HCT116 (cell line): ENCODE results near the gene ANXA4.

Experiments used
- CBX3 ChIP-seq: IDR thresholded peaks from 2 replicates; pipeline ENCODE4 v1.6.1; 2012; ENCODE audit warnings: low read depth
- EGR1 ChIP-seq: IDR thresholded peaks from 2 replicates; pipeline ENCODE4 v1.6.1; 2012; ENCODE audit warnings: low read depth
- EZH2 ChIP-seq: fragments of 200-600 bp; sonication (generic); IDR thresholded peaks from 2 replicates; pipeline ENCODE4 v1.6.1; 2017; ENCODE audit warnings: antibody characterized with exemption, mixed run types
- EZH2phosphoT487 ChIP-seq: fragments of 200-600 bp; IDR thresholded peaks from 2 replicates; pipeline ENCODE4 v1.6.1; 2018; ENCODE audit warnings: antibody characterized with exemption, borderline replicate concordance
- POLR2A ChIP-seq: IDR thresholded peaks from 2 replicates; pipeline ENCODE4 v1.7.0; 2011; ENCODE audit warnings: borderline replicate concordance; ENCODE audit not compliant: insufficient read depth, insufficient read length; ENCODE audit errors: extremely low read depth
- POLR2AphosphoS5 ChIP-seq: IDR thresholded peaks from 2 replicates; pipeline ENCODE4 v1.6.1; 2011; ENCODE audit warnings: mild to moderate bottlenecking, low read depth, low read length, moderate library complexity
- SIN3A ChIP-seq: IDR thresholded peaks from 2 replicates; pipeline ENCODE4 v1.6.1; 2012; ENCODE audit warnings: low read depth
- SP1 ChIP-seq: IDR thresholded peaks from 2 replicates; pipeline ENCODE4 v1.6.1; 2012; ENCODE audit warnings: low read depth
- TCF7L2 ChIP-seq: IDR thresholded peaks from 2 replicates; pipeline ENCODE4 v1.7.0; 2011; ENCODE audit warnings: borderline replicate concordance, inconsistent platforms; ENCODE audit not compliant: insufficient read depth, insufficient read length; ENCODE audit errors: extremely low read depth
- ZNF274 ChIP-seq: fragments of 200-500 bp; sonication (Bioruptor generic); IDR thresholded peaks from 2 replicates; pipeline ENCODE4 v1.6.1; 2014; ENCODE audit warnings: mild to moderate bottlenecking, low read depth, low read length, inconsistent platforms
- TF ChIP-seq, protein P1 (sequence below), 3 experiments: fragments of 200-600 bp in 1 of 3; sonication (generic) in 1 of 3; IDR thresholded peaks in 2 of 3; conservative IDR thresholded peaks in 1 of 3; 2 replicates each; pipeline ENCODE4 v1.5.1; 2012 to 2017; ENCODE audit warnings: low read depth in 2 of 3, low read length in 2 of 3, antibody characterized with exemption in 1 of 3, borderline replicate concordance in 1 of 3, control low read depth in 1 of 3, mild to moderate bottlenecking in 1 of 3, mixed read lengths in 1 of 3, mixed run types in 1 of 3, moderate library complexity in 1 of 3; ENCODE audit not compliant: insufficient read depth in 1 of 3
- TF ChIP-seq, protein P2 (sequence below): IDR thresholded peaks from 2 replicates; pipeline ENCODE4 v1.6.1; 2012; ENCODE audit warnings: low read depth
- TF ChIP-seq, protein P3 (sequence below): IDR thresholded peaks from 2 replicates; pipeline ENCODE4 v1.6.1; 2012
- TF ChIP-seq, protein P4 (sequence below): IDR thresholded peaks from 2 replicates; pipeline ENCODE4 v1.6.1; 2011; ENCODE audit warnings: mild to moderate bottlenecking, low read length, moderate library complexity; ENCODE audit not compliant: insufficient replicate concordance; ENCODE audit errors: extremely low read depth

DNA sequence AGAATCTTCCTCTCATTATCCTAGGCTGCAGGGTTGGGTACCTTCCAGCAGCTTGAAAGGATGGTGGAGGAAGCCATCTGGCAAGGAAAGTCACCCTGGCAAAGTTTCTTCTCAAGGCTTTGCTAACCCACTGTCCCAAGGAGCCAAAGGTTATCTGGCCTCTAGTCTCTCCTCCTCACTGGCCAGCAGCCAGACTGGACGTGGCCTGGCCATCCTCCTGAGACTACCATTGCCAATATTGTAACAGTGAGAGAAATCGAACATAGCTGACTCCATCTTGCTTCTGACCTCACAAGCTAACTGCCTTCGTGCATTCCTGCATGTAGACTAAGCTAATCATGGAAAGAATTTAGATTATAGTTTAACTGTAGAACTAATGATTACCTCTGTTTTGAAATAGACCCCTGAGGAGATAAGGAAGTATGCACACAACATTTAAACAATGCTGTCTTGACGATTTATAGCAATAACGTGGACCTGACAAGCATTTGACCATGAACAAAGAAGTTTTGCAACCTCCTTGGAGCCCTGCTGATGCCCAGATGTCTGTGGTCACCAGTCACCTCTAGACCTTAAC, 7.8 kb upstream of the ANXA4 start:
- TF ChIP-seq, protein P1, sequence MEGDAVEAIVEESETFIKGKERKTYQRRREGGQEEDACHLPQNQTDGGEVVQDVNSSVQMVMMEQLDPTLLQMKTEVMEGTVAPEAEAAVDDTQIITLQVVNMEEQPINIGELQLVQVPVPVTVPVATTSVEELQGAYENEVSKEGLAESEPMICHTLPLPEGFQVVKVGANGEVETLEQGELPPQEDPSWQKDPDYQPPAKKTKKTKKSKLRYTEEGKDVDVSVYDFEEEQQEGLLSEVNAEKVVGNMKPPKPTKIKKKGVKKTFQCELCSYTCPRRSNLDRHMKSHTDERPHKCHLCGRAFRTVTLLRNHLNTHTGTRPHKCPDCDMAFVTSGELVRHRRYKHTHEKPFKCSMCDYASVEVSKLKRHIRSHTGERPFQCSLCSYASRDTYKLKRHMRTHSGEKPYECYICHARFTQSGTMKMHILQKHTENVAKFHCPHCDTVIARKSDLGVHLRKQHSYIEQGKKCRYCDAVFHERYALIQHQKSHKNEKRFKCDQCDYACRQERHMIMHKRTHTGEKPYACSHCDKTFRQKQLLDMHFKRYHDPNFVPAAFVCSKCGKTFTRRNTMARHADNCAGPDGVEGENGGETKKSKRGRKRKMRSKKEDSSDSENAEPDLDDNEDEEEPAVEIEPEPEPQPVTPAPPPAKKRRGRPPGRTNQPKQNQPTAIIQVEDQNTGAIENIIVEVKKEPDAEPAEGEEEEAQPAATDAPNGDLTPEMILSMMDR (IDR thresholded peaks at IDR 0.05 in 2 of 3, conservative IDR thresholded peaks at IDR 0.05 in 1 of 3; ENCODE audit: borderline replicate concordance in 1 of 3, insufficient read depth in 1 of 3, low read depth in 2 of 3, low read length in 2 of 3) = no peak
- TF ChIP-seq SIN3A (no peak), POLR2A (no peak), TCF7L2 (no peak), ZNF274 (no peak), CBX3 (no peak), EGR1 (no peak), POLR2AphosphoS5 (no peak), SP1 (no peak), EZH2phosphoT487 (no peak), EZH2 (no peak)
- TF ChIP-seq, protein P2, sequence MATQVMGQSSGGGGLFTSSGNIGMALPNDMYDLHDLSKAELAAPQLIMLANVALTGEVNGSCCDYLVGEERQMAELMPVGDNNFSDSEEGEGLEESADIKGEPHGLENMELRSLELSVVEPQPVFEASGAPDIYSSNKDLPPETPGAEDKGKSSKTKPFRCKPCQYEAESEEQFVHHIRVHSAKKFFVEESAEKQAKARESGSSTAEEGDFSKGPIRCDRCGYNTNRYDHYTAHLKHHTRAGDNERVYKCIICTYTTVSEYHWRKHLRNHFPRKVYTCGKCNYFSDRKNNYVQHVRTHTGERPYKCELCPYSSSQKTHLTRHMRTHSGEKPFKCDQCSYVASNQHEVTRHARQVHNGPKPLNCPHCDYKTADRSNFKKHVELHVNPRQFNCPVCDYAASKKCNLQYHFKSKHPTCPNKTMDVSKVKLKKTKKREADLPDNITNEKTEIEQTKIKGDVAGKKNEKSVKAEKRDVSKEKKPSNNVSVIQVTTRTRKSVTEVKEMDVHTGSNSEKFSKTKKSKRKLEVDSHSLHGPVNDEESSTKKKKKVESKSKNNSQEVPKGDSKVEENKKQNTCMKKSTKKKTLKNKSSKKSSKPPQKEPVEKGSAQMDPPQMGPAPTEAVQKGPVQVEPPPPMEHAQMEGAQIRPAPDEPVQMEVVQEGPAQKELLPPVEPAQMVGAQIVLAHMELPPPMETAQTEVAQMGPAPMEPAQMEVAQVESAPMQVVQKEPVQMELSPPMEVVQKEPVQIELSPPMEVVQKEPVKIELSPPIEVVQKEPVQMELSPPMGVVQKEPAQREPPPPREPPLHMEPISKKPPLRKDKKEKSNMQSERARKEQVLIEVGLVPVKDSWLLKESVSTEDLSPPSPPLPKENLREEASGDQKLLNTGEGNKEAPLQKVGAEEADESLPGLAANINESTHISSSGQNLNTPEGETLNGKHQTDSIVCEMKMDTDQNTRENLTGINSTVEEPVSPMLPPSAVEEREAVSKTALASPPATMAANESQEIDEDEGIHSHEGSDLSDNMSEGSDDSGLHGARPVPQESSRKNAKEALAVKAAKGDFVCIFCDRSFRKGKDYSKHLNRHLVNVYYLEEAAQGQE = no peak
- TF ChIP-seq, protein P3, sequence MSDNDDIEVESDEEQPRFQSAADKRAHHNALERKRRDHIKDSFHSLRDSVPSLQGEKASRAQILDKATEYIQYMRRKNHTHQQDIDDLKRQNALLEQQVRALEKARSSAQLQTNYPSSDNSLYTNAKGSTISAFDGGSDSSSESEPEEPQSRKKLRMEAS = no peak
- TF ChIP-seq, protein P4, sequence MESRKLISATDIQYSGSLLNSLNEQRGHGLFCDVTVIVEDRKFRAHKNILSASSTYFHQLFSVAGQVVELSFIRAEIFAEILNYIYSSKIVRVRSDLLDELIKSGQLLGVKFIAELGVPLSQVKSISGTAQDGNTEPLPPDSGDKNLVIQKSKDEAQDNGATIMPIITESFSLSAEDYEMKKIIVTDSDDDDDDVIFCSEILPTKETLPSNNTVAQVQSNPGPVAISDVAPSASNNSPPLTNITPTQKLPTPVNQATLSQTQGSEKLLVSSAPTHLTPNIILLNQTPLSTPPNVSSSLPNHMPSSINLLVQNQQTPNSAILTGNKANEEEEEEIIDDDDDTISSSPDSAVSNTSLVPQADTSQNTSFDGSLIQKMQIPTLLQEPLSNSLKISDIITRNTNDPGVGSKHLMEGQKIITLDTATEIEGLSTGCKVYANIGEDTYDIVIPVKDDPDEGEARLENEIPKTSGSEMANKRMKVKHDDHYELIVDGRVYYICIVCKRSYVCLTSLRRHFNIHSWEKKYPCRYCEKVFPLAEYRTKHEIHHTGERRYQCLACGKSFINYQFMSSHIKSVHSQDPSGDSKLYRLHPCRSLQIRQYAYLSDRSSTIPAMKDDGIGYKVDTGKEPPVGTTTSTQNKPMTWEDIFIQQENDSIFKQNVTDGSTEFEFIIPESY = no peak
